Activated CD4-positive, alpha-beta T cell treated with anti-CD3 and anti-CD28 coated beads, Interleukin-2, amount 10 ng/mL, durations not matched to agents 24 days and 14 days (primary cell): Measurements from ENCODE around the gene RINL. TPM values are rescaled to one million over a fixed set of nuclear protein-coding genes. Genes with fewer than 3 reads are reported as not detected.
"Not testable (repeated sequence)": the region's sequence is repeated elsewhere in the genome, so short reads cannot be mapped to it uniquely, and the experiment has no call there.

Experiments used
- DNase-seq: peaks from one replicate; pipeline ENCODE4 v3.0.0; 2022
- H3K27ac Mint-ChIP-seq: one replicate; pipeline ENCODE4 v1.8.0; 2022; ENCODE audit warnings: mild to moderate bottlenecking, mixed read lengths
- H3K27me3 Mint-ChIP-seq: one replicate; pipeline ENCODE4 v1.8.0; 2022; ENCODE audit warnings: mixed read lengths
- H3K36me3 Mint-ChIP-seq: one replicate; pipeline ENCODE4 v1.8.0; 2022; ENCODE audit warnings: low read depth, mild to moderate bottlenecking, mixed read lengths
- H3K4me1 Mint-ChIP-seq: one replicate; pipeline ENCODE4 v1.8.0; 2021; ENCODE audit warnings: mixed read lengths
- H3K4me3 Mint-ChIP-seq: one replicate; pipeline ENCODE4 v1.8.0; 2022; ENCODE audit warnings: mild to moderate bottlenecking, moderate library complexity, mixed read lengths
- H3K9me3 Mint-ChIP-seq: one replicate; pipeline ENCODE4 v1.8.0; 2021; ENCODE audit warnings: mixed read lengths
- intact Hi-C: fragments of 100-400 bp; cut with micrococcal nuclease; formaldehyde crosslinking; loops from one replicate; pipeline ENCODE4 v1.15.1; 2023
- total RNA-seq: library from RNA; stranded (reverse); gene quantifications from 2 replicates; pipeline ENCODE4 v1.2.3, GENCODE V29; 2022

The RINL gene
- total RNA-seq, 1 donor from 2014 or later: 68.9 TPM

DNA sequence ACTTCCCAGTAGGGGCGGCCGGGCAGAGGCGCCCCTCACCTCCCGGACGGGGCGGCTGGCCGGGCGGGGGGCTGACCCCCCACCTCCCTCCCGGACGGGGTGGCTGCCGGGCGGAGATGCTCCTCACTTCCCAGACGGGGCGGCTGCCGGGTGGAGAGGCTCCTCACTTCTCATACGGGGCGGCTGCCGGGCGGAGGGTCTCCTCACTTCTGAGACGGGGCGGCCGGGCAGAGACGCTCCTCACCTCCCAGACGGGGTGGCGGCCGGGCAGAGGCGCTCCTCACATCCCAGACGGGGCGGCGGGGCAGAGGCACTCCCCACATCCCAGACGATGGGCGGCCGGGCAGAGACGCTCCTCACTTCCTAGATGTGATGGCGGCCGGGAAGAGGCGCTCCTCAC lies 22.3 kb downstream of the RINL start:
- H3K27me3 Mint-ChIP-seq, H3K9me3 Mint-ChIP-seq, DNase-seq, H3K27ac Mint-ChIP-seq, H3K4me3 Mint-ChIP-seq, intact Hi-C loops, H3K36me3 Mint-ChIP-seq: not testable (repeated sequence)
- peaks cover 32% of the 10 kb centered on the region for H3K4me1 Mint-ChIP-seq

GRCh38 chr19:38854961-38855360 lies 23.1 kb downstream of the RINL start:
- H3K36me3 Mint-ChIP-seq, DNase-seq, H3K9me3 Mint-ChIP-seq, H3K27me3 Mint-ChIP-seq, H3K27ac Mint-ChIP-seq, intact Hi-C loops: not testable (repeated sequence)
- Mint-ChIP-seq H3K4me1 (peaks cover 31% of the 10 kb centered on the region), H3K4me3 (peak overlapping the region; percentile 30)

GRCh38 chr19:38853214-38853613 lies 24.9 kb downstream of the RINL start:
- H3K27ac Mint-ChIP-seq: peak overlapping the region; percentile 98
- H3K36me3 Mint-ChIP-seq: peaks cover 14% of the 10 kb centered on the region
- no peaks in the 10 kb centered on the region for H3K9me3 Mint-ChIP-seq
- H3K27me3 Mint-ChIP-seq: no peaks in the 10 kb centered on the region
- intact Hi-C loops: no loop called here
- peak overlapping the region; percentile 95 for H3K4me3 Mint-ChIP-seq
- H3K4me1 Mint-ChIP-seq: peaks cover 39% of the 10 kb centered on the region
- no peak for DNase-seq

DNA sequence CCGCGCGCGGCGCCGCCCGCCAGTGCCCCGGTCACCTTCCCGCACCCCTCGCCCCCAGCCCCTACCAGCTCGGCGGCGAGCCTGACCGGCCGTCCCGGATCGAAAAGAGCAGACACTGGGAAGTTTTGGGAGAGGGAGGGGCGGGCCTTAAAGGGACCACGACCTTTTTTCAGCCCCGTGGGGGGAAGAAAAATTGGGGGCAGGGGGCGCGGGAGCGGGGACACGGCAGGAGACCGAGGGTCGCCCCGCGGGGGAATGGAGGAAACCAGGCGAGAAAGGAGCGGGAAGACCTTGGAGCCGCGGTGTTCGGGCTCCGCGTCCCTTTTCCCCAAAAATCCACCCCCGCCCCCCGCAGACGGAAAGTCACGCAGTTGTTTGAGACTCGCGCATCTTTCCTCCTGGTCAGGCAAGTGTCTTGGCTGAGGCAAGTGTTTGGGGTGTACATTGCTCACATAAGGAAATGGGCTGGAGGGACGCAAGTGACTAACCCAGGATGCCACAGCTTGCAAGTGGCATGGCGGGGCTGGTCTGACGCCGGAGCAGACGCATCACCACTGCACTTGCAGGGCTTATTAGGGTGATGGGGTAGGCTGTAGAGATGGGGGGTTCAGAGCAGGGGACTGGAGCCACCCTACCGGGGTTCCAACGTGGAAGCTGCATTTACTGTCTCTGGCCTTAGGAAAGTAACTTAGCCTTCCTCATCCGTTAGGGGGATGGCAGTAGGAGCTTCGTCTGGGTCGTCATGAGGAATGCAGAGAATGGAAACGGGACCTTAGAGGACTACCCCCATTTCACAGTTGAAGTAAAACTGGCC lies 25.6 kb downstream of the RINL start:
- Mint-ChIP-seq H3K4me3 (peak overlapping the region; percentile 95), H3K27ac (peak overlapping the region; percentile 98), H3K9me3 (no peaks in the 10 kb centered on the region), H3K4me1 (peaks cover 41% of the 10 kb centered on the region), H3K27me3 (no peaks in the 10 kb centered on the region), H3K36me3 (peaks cover 22% of the 10 kb centered on the region)
- DNase-seq: peak; percentile 87
- intact Hi-C loops: loop anchor here (1.0 kb wide), 1 partner anchor 17 kb away; no protein-coding TSS in a partner anchor

GRCh38 chr19:38851622-38852230 lies 26.3 kb downstream of the RINL start:
- Mint-ChIP-seq H3K27me3 (no peaks in the 10 kb centered on the region), H3K4me1 (peaks cover 38% of the 10 kb centered on the region)
- peak; percentile 97 for DNase-seq

DNA sequence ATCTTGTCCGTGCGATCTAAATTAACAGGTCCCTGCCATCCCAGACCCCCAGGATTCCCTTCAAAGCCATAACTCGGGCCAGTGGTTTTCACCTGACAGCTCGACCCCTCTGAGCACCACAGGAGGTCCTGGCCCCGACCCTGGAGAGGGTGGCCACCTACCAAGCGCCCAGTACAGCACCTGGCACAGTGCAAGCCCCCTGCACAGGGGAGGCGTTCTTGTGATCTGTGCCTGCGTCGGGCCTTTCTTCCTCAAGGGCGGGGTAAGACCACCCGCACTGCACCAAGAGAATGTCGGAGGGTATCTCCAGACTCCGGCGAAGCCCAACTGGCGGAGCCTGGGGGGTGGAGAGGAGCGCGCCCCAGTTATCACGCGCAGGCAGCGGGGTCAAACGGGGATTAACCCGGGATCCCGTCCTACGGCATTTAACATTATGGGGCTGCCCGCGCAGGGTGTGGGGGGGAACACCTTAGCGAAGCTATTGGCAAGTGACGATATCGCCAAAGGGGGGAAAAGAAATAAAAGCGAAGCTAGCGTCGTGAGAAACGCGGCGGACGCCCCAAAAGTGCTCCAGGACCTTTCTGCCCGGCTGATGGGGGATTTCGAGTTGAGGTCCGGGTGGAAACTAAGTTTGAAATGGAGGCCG lies 27.0 kb downstream of the RINL start:
- Mint-ChIP-seq H3K36me3 (peaks cover 32% of the 10 kb centered on the region), H3K4me3 (peak overlapping the region; percentile 98), H3K27me3 (no peaks in the 10 kb centered on the region), H3K9me3 (no peaks in the 10 kb centered on the region), H3K27ac (peak overlapping the region; percentile 100), H3K4me1 (peaks cover 33% of the 10 kb centered on the region)
- peak; percentile 77 for DNase-seq
- intact Hi-C loops: loop anchor here (1.0 to 2.0 kb wide), 5 partner anchors 20 to 1120 kb away; partner anchors contain the start of genes ECH1, EIF3K, MRPS12 and NFKBIB

More at GRCh38 chr19:38851622-38852230, 26.3 kb downstream of the RINL start:
- Mint-ChIP-seq H3K27ac (peak overlapping the region; percentile 100), H3K36me3 (peaks cover 28% of the 10 kb centered on the region), H3K9me3 (no peaks in the 10 kb centered on the region), H3K4me3 (peak overlapping the region; percentile 98)
- intact Hi-C loops: loop anchor here (1.0 to 2.0 kb wide), 3 partner anchors 18 to 1119 kb away; partner anchors contain the start of genes EIF3K and PSMC4

DNA sequence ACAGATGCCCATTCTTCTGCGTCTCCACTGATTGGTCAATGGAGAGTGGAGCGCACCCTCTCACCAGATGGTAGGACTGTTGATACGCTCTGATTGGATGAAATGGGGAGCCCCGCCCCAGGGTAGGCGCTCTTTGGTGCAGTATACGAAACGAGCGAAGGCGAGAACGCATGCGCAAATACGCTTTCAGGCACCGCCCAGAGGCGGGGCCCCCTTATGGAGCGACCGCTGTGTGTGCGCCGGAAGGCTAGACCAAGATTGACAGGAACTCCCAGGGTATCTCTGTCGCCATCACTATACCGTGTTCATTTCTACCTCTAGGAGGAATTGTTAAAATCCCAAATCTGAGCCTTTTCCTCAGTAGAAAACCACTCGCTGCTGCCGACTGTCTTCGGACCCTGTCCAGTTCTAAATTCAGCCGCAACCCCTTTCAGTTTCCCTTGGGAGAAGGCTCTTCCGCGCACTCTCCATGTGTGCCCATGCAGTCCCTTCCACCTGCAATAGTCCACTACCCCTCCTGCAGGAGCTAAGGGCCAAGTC lies 27.6 kb downstream of the RINL start:
- H3K27me3 Mint-ChIP-seq: no peaks in the 10 kb centered on the region
- no peak for DNase-seq
- H3K4me1 Mint-ChIP-seq: peaks cover 36% of the 10 kb centered on the region
- peak overlapping the region; percentile 98 for H3K4me3 Mint-ChIP-seq
- no peaks in the 10 kb centered on the region for H3K9me3 Mint-ChIP-seq
- H3K27ac Mint-ChIP-seq: peak overlapping the region; percentile 100
- intact Hi-C loops: loop anchor here (1.0 to 2.0 kb wide), 5 partner anchors 19 to 1120 kb away; partner anchors contain the start of genes ECH1, EIF3K, MRPS12 and NFKBIB
- H3K36me3 Mint-ChIP-seq: peaks cover 38% of the 10 kb centered on the region

GRCh38 chr19:38849860-38850435 lies 28.1 kb downstream of the RINL start, which contains the start of gene HNRNPL:
Gene HNRNPL, minus strand, starts transcription at chr19:38849986. Its CDS starts 20 bp downstream, at chr19:38849966.
- DNase-seq: peak; percentile 100
- peaks cover 42% of the 10 kb centered on the region for H3K36me3 Mint-ChIP-seq
- H3K4me1 Mint-ChIP-seq: peaks cover 39% of the 10 kb centered on the region
- peak within 1 kb of the TSS; percentile 98 for H3K4me3 Mint-ChIP-seq
- no peaks in the 10 kb centered on the region for H3K9me3 Mint-ChIP-seq
- intact Hi-C loops: loop anchor here (1.0 to 2.0 kb wide), 6 partner anchors 19 to 1121 kb away; partner anchors contain the start of genes ACTN4, ECH1, EIF3K and MRPS12
- H3K27ac Mint-ChIP-seq: peak within 1 kb of the TSS; percentile 100
- H3K27me3 Mint-ChIP-seq: no peaks in the 10 kb centered on the region

DNA sequence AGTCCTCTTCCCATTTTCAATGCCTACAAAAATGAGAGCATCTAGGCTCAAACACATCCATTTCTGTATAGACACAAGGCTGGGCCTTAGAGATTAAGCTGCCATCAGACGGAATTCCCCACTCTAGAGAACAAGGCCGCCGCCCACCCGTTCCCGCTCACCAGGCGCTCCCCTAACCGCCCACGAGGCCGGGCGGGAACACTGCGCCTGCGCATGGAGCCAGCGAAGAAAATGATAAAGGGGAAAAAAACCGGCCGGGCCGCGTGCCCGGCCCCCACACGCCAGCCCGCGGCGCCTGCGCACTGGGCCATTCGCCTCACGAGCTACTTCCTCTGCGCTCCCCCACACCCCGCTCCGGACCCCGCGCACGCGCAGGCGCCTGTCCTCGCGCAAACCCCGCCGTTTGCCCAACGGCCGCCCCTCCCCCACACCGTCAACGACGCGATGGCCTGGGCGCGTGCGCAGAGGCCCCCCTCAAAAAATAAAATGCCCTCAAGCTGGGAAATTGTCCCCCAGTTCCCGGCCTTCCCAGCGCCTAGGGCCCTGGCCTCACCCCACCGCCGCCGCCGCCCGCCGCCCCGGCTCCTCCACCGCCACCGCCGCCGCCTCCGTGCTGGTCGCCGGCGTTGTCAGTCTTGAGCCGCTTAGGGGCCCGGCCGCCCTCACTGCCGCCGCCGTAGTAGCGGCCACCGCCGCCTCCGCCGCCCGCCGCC lies 28.8 kb downstream of the RINL start:
- H3K9me3 Mint-ChIP-seq: no peaks in the 10 kb centered on the region
- peaks cover 42% of the 10 kb centered on the region for H3K4me1 Mint-ChIP-seq
- peak overlapping the region; percentile 100 for H3K27ac Mint-ChIP-seq
- H3K36me3 Mint-ChIP-seq: peaks cover 47% of the 10 kb centered on the region
- peak overlapping the region; percentile 98 for H3K4me3 Mint-ChIP-seq
- H3K27me3 Mint-ChIP-seq: no peaks in the 10 kb centered on the region
- intact Hi-C loops: loop anchor here (1.0 kb wide), 1 partner anchor 202 kb away; the partner anchor contains the start of gene ACTN4
- DNase-seq: peak; percentile 99

GRCh38 chr19:38848299-38849146 lies 29.6 kb downstream of the RINL start:
- Mint-ChIP-seq H3K27me3 (no peaks in the 10 kb centered on the region), H3K9me3 (no peaks in the 10 kb centered on the region), H3K27ac (peak overlapping the region; percentile 100), H3K4me3 (peak overlapping the region; percentile 98), H3K4me1 (peaks cover 48% of the 10 kb centered on the region), H3K36me3 (peaks cover 55% of the 10 kb centered on the region)
- peak; percentile 70 for DNase-seq
- intact Hi-C loops: loop anchor here (1.0 kb wide), 1 partner anchor 201 kb away; the partner anchor contains the start of gene ACTN4

- peak; percentile 57 for DNase-seq
- Mint-ChIP-seq H3K4me3 (peak overlapping the region; percentile 47), H3K9me3 (no peaks in the 10 kb centered on the region), H3K27me3 (no peaks in the 10 kb centered on the region), H3K36me3 (peaks cover 76% of the 10 kb centered on the region), H3K4me1 (peaks cover 55% of the 10 kb centered on the region), H3K27ac (peak overlapping the region; percentile 60)
- intact Hi-C loops: no loop called here
Measured at GRCh38 chr19:38846097-38846496, 32.0 kb downstream of the RINL start.
